Erythroblast (primary cell): ENCODE measurements around the gene TMEM45B.

ENCODE experiments used
- GATA1 ChIP-seq: IDR thresholded peaks from 2 replicates; pipeline ENCODE4 v1.6.1; 2011; ENCODE audit warnings: low read depth, mild to moderate bottlenecking, control low read depth, low read length, moderate library complexity
- POLR2A ChIP-seq: IDR thresholded peaks from 2 replicates; pipeline ENCODE4 v1.6.1; 2011; ENCODE audit warnings: mild to moderate bottlenecking, low read length

GRCh38 chr11:129836979-129837378, 21.3 kb downstream of the TMEM45B start:
- no peak for TF ChIP-seq POLR2A
- no peak for TF ChIP-seq GATA1
